HG03575 (cell line): Measurements from ENCODE around the gene ZNF446.
"Not testable (repeated sequence)": the region's sequence is repeated elsewhere in the genome, so short reads cannot be mapped to it uniquely, and the experiment has no call there.

Experiments used
- ATAC-seq: cut with Tn5 transposase; IDR thresholded peaks from one replicate; pipeline ENCODE4 v1.9.1; 2021; ENCODE audit not compliant: unreplicated experiment, insufficient number of reproducible peaks, low FRiP score; ENCODE audit errors: extremely low read depth

The ZNF446 gene

DNA sequence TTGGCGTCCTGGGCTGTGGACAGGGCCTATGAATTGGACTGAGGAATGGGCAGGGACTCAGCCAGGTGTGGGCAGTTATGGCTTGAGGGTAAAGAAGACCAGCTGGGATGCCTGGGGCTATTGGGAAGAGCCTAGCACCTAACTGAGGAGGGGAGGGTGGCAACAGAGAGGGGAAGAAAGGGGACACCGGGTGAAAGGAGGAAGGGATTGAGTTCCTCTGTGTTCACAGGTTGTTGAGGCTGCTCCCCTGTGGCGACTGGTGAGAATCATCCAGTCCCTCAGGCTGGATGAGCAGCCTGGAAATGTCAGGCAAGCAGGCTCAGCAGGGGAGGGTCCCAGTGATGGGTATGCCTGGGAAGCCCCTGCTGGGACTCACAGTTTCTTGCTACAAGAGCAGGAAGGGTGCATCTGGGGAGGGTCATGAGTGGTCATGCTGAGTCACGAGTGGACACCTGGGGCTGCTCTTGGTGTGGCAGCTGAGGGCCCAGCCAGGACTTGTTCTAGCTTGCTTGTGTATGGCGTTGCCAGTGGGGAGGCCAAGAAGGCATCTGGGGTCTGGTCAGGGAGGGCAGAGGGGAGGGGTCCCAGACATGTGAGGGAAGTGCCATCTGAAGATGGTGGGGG lies 7.8 kb upstream of the ZNF446 start:
- ATAC-seq: no peak

- no peak for ATAC-seq
Observed at GRCh38 chr19:58469241-58470013, 6.7 kb upstream of the ZNF446 start.

DNA sequence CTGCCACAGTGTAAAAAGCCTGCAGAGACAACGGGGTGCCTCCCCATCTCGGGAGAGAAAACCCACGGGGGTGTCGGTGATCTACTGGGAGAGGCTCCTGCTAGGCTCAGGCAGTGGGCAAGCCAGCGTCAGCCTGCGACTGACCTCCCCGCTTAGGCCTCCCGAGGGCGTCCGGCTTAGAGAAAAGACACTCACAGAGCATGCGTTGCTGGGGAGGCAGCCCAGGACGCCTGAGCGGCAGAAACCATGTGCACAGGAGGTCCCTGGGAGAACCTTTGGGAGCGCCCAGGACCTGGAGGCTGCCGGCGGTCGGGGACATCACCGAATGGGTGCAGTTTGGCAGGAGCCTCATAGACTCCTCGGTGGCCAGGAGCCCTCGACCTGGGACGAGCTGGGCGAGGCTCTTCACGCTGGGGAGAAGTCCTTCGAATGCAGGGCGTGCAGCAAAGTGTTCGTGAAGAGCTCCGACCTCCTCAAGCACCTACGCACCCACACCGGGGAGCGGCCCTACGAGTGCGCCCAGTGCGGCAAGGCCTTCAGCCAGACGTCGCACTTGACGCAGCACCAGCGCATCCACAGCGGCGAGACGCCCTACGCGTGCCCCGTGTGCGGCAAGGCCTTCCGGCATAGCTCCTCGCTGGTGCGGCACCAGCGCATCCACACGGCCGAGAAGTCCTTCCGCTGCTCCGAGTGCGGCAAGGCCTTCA lies 5.2 kb upstream of the ZNF446 start:
- not testable (repeated sequence) for ATAC-seq

GRCh38 chr19:58471736-58472135 lies 4.4 kb upstream of the ZNF446 start:
- ATAC-seq: no peak

- ATAC-seq: no peak
Observed at GRCh38 chr19:58473775-58474174, 2.4 kb upstream of the ZNF446 start.

GRCh38 chr19:58474291-58474996 lies 1.7 kb upstream of the ZNF446 start:
- ATAC-seq: no peak

DNA sequence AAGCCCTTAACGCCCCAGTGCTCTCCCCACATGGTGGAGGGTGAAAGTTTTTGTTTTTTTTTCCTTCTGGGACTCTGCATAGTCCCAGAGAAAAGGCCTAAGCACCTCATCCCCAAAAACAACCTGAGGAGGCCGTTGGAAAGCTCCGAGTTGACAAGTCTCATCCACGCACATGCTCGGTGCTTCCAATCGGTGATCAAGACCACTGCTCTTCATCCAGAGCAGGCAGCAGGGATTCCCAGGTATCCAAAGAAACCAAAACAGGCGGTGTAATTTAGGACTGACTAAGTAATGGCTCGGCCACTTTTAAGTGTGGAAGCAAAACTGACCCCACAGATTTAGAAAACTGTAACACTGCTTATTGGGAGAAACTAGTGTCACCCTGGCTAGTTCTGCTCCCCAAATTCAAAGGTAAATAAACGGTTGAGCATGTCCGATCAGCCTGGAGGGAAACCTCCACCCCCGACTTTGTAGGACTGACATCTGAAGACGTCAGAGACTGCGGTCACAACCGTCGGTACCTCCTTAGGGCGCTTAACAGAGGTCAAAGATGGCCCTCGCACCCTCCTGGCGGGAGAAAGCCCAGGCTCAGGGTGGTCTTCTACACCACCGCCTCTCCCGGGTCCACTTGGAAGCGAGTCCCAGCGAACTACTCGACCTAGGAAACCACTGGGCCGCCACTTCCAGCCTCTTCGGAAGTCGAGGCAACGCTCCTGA lies 997 bp upstream of the ZNF446 start:
- peak; percentile 7 for ATAC-seq

DNA sequence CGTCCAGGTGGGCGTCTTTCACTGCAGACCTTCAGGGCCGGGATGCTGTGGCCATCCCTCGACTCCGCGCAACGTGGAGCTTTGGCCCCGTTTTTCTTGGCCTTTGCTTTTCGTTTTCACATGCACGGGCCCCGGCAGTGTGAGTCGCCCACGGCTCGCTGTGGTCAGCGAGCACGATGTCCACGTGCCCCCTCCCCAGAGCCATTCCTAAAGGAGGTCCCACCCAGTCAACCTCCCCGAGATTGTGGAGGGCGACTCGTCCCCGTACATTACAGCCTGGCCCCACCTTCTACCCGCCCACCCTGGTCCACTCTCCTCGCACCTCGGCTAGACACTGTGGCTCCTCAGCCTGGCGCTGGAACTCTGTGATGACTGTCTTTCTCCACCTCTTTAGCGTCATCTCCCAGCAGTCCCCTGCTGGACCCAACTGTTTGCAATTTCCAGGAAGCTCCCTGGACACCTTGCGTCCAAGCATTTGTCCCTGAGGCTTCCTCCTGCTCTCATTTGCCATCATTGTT lies 405 bp downstream of the ZNF446 start:
- no peak for ATAC-seq

- no peak for ATAC-seq
Observed at GRCh38 chr19:58477130-58477529, 978 bp downstream of the ZNF446 start.

GRCh38 chr19:58477871-58478270 lies 1.7 kb downstream of the ZNF446 start:
- ATAC-seq: no peak

DNA sequence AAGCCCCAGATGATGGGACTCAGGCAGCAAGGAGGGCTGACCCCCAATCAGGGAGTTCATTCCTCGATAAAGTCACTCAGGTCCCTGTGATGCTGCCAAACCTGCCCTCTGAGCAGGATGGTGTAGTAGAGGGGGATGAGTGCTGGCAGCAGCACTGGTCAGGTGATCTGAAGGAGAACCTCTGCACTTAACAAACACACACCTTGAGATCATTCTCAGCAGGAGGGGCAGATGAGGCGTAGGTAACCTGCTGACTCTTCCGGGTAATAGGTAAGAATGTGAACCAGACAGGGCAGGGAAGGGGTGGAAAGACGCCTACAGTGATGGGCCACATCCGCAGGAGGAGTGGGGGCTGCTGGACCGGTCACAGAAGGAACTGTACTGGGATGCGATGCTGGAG lies 3.2 kb downstream of the ZNF446 start:
- ATAC-seq: no peak

GRCh38 chr19:58479736-58480480 lies 3.8 kb downstream of the ZNF446 start:
- no peak for ATAC-seq

DNA sequence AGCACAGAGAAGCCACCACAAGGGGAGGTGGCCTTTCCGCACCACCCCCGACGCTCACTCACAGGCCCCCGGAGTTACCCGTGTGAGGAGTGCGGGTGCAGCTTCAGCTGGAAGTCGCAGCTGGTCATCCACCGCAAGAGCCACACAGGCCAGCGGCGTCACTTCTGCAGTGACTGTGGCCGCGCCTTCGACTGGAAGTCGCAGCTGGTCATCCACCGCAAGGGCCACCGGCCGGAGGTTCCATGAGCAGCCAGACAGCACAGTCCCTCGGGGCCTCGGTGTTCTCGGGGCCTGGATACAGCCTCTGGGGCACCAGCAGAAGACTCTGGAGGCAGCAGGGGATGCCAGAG lies 4.3 kb downstream of the ZNF446 start:
- no peak for ATAC-seq

GRCh38 chr19:58480831-58481230 lies 4.7 kb downstream of the ZNF446 start:
- no peak for ATAC-seq

- no peak for ATAC-seq
Observed at GRCh38 chr19:58482372-58482771, 6.2 kb downstream of the ZNF446 start.

DNA sequence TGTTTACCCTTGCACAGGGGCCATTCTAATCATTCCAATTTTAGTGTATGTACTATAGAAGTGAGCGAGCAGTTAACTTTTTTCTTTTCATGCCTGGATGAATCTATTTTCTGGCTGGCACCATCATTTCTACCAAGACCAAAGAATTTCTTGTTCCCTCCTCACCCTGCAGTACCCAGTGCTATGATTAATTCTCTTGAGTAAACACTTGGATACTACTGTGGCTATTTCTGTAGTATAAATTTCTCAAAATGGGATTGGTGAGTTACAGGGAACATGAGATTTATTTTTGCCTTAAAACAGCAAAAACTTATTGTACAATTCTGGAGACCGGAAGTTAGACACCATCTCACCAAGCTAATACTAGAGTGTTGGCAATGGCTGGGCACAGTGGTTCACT lies 7.6 kb downstream of the ZNF446 start:
- no peak for ATAC-seq

GRCh38 chr19:58484349-58484748 lies 8.2 kb downstream of the ZNF446 start:
- not testable (repeated sequence) for ATAC-seq

GRCh38 chr19:58491393-58491792 lies 15.2 kb downstream of the ZNF446 start:
- no peak for ATAC-seq
